ENCODE measurements around the gene KLHL14.

The KLHL14 gene

GRCh38 chr18:32770666-32771168 is 2.1 kb downstream of the KLHL14 start:
- DNase-seq (ENCODE audit: low read depth in 2 of 2): no peak

DNA sequence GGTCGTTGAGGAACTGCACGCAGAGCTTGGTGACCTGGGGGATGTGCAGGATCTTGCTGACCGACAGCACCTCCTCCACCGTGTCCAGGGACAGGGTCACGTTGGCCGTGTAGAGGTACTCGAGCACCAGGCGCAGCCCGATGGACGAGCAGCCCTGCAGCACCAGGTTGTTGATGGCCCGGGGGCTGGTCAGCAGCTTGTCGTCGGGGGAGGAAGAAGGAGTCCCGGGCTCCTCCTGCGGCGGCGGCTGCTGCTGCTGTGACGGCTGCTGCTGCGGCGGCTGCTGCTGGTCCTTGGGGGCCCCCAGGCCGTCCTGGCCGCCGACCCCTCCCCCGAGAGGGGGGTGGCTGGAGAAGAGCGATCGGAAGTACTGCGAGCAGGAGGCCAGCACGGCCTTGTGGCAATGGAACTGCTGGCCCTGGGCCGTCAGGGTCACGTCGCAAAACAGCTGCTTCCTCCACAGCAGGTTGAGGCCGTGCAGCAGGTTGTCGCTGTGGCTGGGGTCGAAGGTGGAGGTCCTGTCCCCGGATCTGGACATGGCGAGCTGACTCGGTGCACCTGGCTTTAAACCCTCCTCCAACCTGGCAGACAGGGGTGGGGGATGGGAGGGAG is 2.7 kb downstream of the KLHL14 start:
- no peak for DNase-seq (ENCODE audit: low read depth in 2 of 2)

DNA sequence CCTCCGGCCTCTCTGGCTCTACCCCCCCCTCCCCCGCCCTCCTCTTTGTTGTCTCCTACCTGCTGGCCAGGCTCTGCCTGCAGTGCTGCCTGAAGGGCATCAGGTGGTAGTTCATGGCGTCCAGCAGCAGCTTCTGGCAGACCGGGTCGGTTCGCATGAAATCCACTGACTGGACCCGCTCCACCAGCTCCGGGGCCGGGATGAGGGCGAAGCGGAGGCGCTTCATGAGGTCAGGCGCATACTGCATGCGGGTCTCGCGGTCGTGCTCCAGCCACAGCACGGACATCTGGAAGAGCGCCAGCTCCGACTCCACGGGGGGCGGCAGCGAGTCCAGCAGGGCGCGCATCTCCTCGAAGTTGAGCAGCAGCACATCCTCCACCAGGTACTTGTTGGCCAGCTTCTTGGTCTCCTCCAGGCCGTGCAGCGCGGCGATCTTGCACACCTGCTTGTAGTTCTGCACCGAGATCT is 3.2 kb downstream of the KLHL14 start:
- no peak for DNase-seq (ENCODE audit: low read depth in 2 of 2)

- no peak for DNase-seq (ENCODE audit: low read depth in 2 of 2)
Measured at GRCh38 chr18:32769071-32769585, 3.7 kb downstream of the KLHL14 start.

GRCh38 chr18:32767400-32767799 is 5.4 kb downstream of the KLHL14 start:
- no peak for DNase-seq (ENCODE audit: low read depth in 2 of 2)

DNA sequence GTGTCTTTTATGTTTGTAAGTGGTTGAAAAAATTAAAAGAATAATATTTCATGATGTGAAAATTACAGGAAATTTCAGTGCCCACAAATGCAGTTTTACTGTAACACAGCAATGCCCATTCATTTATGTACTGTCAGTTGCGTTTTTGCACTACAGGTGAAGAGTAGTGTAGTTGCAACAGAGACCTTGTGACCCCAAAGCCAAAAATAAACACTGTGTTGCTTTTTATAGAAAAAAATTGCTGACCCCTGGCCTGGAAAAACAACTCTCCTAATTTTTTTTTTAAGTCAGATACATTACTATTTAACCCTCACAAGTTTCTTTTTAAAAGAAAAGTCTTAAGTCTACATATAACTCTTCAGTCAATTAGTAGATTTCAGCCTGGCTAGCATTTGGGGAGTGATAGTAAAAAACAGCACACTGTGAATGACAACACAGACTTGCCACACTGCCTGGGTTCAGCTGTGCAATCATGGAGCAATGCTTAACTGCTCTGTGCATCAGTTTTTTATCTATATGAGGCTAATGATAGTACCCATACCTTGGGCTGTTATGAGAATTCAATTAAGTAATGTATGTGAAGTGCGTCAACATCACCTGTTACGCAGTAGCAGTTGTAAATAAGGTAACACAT is 8.1 kb downstream of the KLHL14 start:
- no peak for DNase-seq (ENCODE audit: low read depth in 2 of 2)

- no peak for DNase-seq (ENCODE audit: low read depth in 2 of 2)
Measured at GRCh38 chr18:32763293-32763692, 9.5 kb downstream of the KLHL14 start.

DNA sequence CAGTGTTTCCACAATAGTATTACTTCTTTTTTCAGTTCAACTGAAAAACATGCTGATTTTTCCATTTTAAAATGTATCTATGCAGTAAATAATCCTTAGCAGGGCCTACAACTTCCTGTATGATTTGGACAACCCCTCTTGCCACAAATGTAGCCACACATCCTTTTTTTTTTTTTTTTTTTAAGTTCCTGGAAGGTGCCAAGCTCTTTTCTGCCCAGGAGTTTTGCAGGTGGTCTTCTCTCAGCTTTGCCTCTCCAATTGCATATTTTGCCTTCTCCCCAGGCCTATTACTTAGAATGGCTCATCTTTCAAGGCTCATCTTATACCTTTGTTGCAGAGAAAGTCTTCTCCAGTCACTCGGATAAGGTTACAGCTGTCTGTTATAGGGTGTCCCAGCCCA is 11.6 kb downstream of the KLHL14 start:
- DNase-seq (ENCODE audit: low read depth in 2 of 2): no peak

DNA sequence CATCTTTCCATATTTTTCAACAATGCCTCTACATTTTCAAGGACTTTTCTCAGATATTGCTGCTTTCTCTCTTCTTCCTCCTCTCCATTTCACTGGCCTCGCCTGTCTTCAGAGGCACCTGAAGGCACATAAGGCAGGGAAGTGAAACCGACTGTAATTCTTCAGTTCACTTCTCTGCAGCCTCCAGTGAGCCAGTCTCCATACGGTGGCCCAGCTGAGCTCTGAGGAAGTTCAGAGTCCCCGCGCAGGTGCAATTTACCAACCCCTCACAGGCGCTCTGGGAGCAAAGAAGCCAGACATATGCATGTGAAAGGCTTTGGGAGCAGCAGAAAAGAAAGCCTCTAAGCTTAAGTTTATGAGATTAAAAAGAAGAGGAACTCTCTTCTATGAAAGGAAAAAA is 12.4 kb downstream of the KLHL14 start:
- DNase-seq (ENCODE audit: low read depth in 2 of 2): no peak

GRCh38 chr18:32759611-32760167 is 13.1 kb downstream of the KLHL14 start:
- no peak for DNase-seq (ENCODE audit: low read depth in 2 of 2)

GRCh38 chr18:32754508-32755263 is 18.1 kb downstream of the KLHL14 start:
- DNase-seq (ENCODE audit: low read depth in 2 of 2): no peak

DNA sequence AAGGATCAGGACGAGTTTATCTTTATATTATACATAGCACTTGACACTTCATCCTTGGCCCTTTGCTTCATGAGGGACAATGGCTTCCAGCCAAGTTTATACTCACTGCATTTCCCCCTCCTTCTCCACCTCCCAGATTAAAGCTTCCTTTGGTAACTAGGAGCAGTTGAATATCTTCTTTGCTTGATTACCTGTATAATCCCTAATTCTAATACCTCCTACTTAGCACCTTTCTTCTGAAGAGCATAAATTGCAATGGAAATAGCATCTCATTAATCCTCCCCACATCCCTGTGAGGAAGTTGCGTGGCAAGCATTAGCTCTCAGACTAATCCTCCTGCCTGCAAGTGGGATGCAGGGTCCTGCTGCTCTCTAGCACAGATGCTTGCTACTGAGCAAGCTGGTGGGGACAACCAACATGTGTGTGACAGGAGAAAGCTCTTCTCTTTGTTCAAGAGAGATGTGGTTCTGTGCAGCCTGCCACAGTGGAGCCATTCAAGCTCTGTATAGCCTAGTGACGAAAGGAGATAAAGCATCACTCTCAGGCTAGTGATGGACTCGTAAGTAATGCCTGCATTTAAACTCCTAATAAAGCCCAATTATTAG is 19.1 kb downstream of the KLHL14 start:
- DNase-seq (ENCODE audit: low read depth in 2 of 2): no peak

DNA sequence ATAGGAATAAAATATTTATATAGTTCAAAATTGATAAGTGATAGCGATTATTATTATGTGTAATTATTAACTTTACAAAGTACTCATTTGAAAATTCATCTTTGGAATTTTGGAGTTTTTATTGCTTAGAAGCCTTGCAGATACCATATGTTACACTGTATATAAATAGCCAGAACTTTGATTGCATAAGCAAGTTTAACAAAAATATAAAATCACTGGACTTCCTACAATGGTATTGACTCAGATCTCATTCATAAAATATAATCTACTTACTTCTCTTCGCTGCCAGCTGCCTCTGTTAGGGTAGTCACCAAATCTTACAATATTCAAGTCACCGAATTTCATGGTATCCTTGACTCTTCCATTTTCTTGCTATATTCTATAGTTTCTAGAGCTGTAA is 22.5 kb downstream of the KLHL14 start:
- no peak for DNase-seq (ENCODE audit: low read depth in 2 of 2)

DNA sequence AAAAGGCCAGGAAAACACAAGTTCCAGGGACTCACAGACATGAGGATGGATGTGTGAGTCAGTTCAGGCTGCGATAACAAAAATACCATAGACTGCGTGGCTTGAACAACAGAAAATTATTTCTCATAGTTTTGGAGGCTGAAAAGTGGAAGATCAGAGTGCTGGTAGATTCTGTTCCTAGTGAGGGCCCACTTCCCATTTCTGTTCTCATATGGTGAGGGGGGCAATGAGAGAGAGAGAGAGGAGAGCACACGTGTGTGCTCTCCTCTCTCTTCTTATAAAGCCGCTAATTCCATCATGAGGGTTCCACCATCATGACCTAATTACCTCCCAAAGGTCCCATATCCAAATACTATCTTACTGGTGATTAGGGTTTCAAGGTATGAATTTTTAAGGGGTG is 23.0 kb downstream of the KLHL14 start:
- DNase-seq (ENCODE audit: low read depth in 2 of 2): no peak

GRCh38 chr18:32742579-32742978 is 30.2 kb downstream of the KLHL14 start:
- DNase-seq (ENCODE audit: low read depth in 2 of 2): no peak

- DNase-seq (ENCODE audit: low read depth in 2 of 2): no peak
Measured at GRCh38 chr18:32735781-32736180, 37.0 kb downstream of the KLHL14 start.

DNA sequence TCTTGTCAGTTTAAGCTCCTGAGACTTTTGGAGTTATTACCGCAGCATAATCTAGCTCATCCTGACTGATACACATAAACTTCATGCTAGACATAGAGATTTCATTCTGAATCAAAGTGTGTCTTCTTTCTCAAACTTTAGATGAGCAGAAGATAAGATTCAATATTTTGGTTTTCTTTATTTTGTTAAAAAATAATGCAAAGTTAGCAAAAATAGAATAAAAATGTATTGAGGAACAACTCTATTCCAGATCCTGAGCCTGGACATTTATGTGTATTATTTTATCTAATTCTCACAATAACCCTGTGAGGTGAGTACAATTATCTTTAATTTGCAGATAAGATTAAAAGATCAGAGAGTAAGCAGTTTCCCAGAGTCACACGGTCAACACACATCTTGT is 38.4 kb downstream of the KLHL14 start:
- no peak for DNase-seq (ENCODE audit: low read depth in 2 of 2)

- DNase-seq (ENCODE audit: low read depth in 2 of 2): no peak
Measured at GRCh38 chr18:32732165-32732564, 40.7 kb downstream of the KLHL14 start.

- no peak for DNase-seq (ENCODE audit: low read depth in 2 of 2)
Measured at GRCh38 chr18:32730620-32731091, 42.2 kb downstream of the KLHL14 start.

GRCh38 chr18:32730068-32730467 is 42.8 kb downstream of the KLHL14 start:
- no peak for DNase-seq (ENCODE audit: low read depth in 2 of 2)

- no peak for DNase-seq (ENCODE audit: low read depth in 2 of 2)
Measured at GRCh38 chr18:32724071-32724749, 48.6 kb downstream of the KLHL14 start.

Data from stimulated activated CD8-positive, alpha-beta memory T cell treated with anti-CD3 and anti-CD28 coated beads, Interleukin-2, amount 100 ng/mL, for 48 hours (primary cell).